ENCODE results near the gene PTOV1. TPM values are rescaled to one million over a fixed set of nuclear protein-coding genes. Genes with fewer than 3 reads are reported as not detected.

The PTOV1 gene
- total and polyA plus RNA-seq, 2 of the 8 experiments (the other 6 are each of a cell fraction or from before 2014, with no cell fraction given), result 147 to 251 TPM

DNA sequence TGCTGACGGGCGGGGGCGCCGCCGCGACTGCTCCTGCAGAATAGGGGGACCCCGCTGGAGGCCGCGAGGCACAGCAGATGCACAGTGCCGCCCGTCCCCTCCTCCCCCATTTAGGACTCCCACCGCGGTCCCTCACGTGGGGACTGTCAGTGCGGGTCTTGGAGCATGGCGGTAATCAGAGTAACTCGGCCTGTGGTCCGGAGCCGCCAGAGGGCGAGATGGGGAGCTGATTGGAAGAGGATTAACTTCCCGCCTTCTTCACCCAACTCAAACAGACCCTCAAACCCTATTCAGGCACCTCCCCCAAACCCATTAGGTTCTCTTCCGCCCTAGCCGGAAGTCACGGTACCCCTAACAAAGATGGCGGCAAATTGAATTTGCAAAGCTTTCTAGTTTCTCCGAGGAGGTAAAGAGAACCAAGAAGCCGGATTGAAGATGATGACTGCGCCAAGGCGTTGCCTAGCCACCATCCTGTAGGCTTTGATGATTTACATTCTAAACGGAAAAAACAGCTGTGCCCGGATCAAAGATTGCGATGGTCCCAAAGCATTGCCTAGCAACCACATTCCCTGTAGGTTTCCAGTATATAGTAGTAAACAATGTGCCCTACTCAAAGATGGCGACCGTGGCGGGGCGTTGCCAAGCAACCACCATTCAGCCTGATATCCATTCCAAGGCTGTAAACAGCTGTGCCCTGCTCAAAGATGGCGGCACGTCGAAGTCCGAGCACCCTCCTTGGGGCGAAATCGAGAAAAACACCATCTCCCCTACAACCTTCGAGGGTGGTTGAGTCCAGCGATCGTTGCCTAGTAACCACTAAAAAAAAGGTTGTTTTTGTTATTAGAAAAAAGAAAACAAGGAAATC, 37.7 kb upstream of the PTOV1 start, which contains the start of gene FUZ:
Gene FUZ (minus strand): TSS at position 296 of the 865 bp plus-strand sequence. CDS start 186 bp downstream, at position 110.
- Histone ChIP-seq H3K4me1 (replicated peaks in 1 of 4; ENCODE audit: control insufficient read depth in 3 of 4, insufficient read depth in 4 of 4, low read length in 3 of 4) (peaks cover 6 to 15% (median 11%) of the 10 kb centered on the region in 4 experiments), H4K5ac (ENCODE audit: insufficient read length, low read depth, low read length) (peak within 1 kb of the TSS; percentile 91), H3K27ac (ENCODE audit: low read depth, low read length) (peak within 1 kb of the TSS; percentile 98), H3K79me2 (ENCODE audit: control insufficient read depth in 1 of 2, insufficient read depth in 2 of 2, low read length in 2 of 2) (no peaks in the 10 kb centered on the region; a peak in 1 of 4 replicates), H2BK20ac (ENCODE audit: low read length) (no peak within 1 kb of the TSS), H3K4ac (replicated peaks; ENCODE audit: insufficient read length, low read depth, low read length) (peak within 1 kb of the TSS; percentile 41), H2AFZ (ENCODE audit: low read length) (peak within 1 kb of the TSS; percentile 94; the same call in 1 of the 2 replicates), H3K23ac (ENCODE audit: insufficient read length) (no peak within 1 kb of the TSS), H2AK5ac (ENCODE audit: low read depth, low read length) (no peak within 1 kb of the TSS), H2BK12ac (ENCODE audit: low read depth, low read length) (peak within 1 kb of the TSS; percentile 94; the same call in 1 of the 2 replicates), H3K79me1 (ENCODE audit: low read depth, low read length) (0 out of 2 replicates have a peak, but pooled peaks cover 2% of the 10 kb centered on the region), H4K91ac (replicated peaks; ENCODE audit: insufficient read length, low read length) (peak within 1 kb of the TSS; percentile 49), H3K4me3 (ENCODE audit: extremely low read depth in 1 of 4, insufficient read depth in 2 of 4, low read depth in 3 of 4, low read length in 4 of 4) (peak within 1 kb of the TSS; percentile 75 to 94 (median 77)), H3K23me2 (ENCODE audit: low read depth, low read length) (peaks cover 2% of the 10 kb centered on the region; the same call in 1 of the 2 replicates), H3K18ac (ENCODE audit: extremely low read depth, low read length) (peak within 1 kb of the TSS; percentile 86), H2BK15ac (ENCODE audit: low read length) (0 out of 2 replicates have a peak within 1 kb of the TSS, but pooled peaks have one; percentile 51), H3K14ac (ENCODE audit: insufficient read length) (no peak within 1 kb of the TSS), H4K20me1 (replicated peaks in 1 of 2; ENCODE audit: control insufficient read depth in 1 of 2, insufficient read depth in 2 of 2, low read length in 2 of 2) (peaks cover 0 to 3% of the 10 kb centered on the region in 2 experiments), H3K27me3 (replicated peaks in 1 of 4; ENCODE audit: control insufficient read depth in 3 of 4, extremely low read depth in 1 of 4, insufficient read depth in 3 of 4, low read length in 3 of 4) (no peaks in the 10 kb centered on the region), H3K9ac (replicated peaks in 1 of 4; ENCODE audit: extremely low read depth in 1 of 4, low read depth in 3 of 4, low read length in 3 of 4) (peak within 1 kb of the TSS; percentile 87 to 99 (median 94)), H3K36me3 (ENCODE audit: control insufficient read depth in 2 of 4, insufficient read depth in 4 of 4, low read length in 3 of 4) (no peaks in the 10 kb centered on the region), H4K8ac (ENCODE audit: extremely low read depth, insufficient read depth, low read length) (peak within 1 kb of the TSS; percentile 98; the same call in 1 of the 2 replicates), H3K56ac (replicated peaks; ENCODE audit: insufficient read length, low read depth, low read length) (peak within 1 kb of the TSS; percentile 27), H3K4me2 (ENCODE audit: insufficient read depth in 1 of 2, low read depth in 2 of 2, low read length in 2 of 2) (peak within 1 kb of the TSS; percentile 88 to 91), H3K9me3 (ENCODE audit: insufficient read depth in 2 of 2, low read depth in 1 of 2, low read length in 1 of 2) (no peaks in the 10 kb centered on the region), H2BK5ac (ENCODE audit: low read depth, low read length) (peak within 1 kb of the TSS; percentile 96), H2BK120ac (replicated peaks; ENCODE audit: low read depth, low read length) (no peak within 1 kb of the TSS)
- peak; percentile 99 for FAIRE-seq
- ChIA-PET CTCF (ENCODE audit: partially characterized antibody) (interaction anchor here (0.6 to 1.8 kb wide), 10 partner anchors 9 to 129 kb away, joined by 3 to 9 read pairs (median 4); no protein-coding TSS in a partner anchor), POLR2A (ENCODE audit: partially characterized antibody) (interaction anchor here (0.6 to 3.4 kb wide), 24 partner anchors 11 to 173 kb away, joined by 3 to 29 read pairs (median 5); partner anchors contain the start of genes ADM5, AKT1S1, AP2A1 and NUP62)
- DNase-seq (ENCODE audit: low read depth in 1 of 2, low spot score in 2 of 2), result peak; percentile 89 to 96
- 1% methylated on average over 45 of the region's 45 CpGs; no CpG with 5 or more reads in 1 of the 2 experiments for WGBS, 2 experiments (ENCODE audit: extremely low coverage in 1 of 2, insufficient coverage in 1 of 2, insufficient read length in 1 of 2, insufficient replicate concordance in 2 of 2, low coverage in 1 of 2, low lambda C conversion rate in 2 of 2, missing lambda C conversion rate in 1 of 2)
- peak; percentile 66; the same call in 1 of the 2 replicates for TF ChIP-seq GABPA (IDR thresholded peaks at IDR 0.05; ENCODE audit: borderline replicate concordance, insufficient read depth, low read length)
- peak; percentile 80 for TF ChIP-seq KDM5A (IDR thresholded peaks at IDR 0.05; ENCODE audit: low read length)
- TF ChIP-seq CHD1 (IDR thresholded peaks at IDR 0.05; ENCODE audit: low read depth, low read length), result peak; percentile 86
- peak; percentile 90 to 97 for TF ChIP-seq SIN3A (conservative IDR thresholded peaks at IDR 0.05 in 1 of 2, IDR thresholded peaks at IDR 0.05 in 1 of 2; ENCODE audit: low read depth in 1 of 2, low read length in 2 of 2)
- peak; percentile 70 for TF ChIP-seq NANOG (IDR thresholded peaks at IDR 0.05; ENCODE audit: insufficient read depth, low read depth, low read length, poor library complexity, severe bottlenecking)
- TF ChIP-seq MAFK (IDR thresholded peaks at IDR 0.05; ENCODE audit: low read depth, low read length), result no peak
- no peak for TF ChIP-seq CTBP2 (IDR thresholded peaks at IDR 0.05; ENCODE audit: borderline replicate concordance, insufficient read depth, insufficient read length, low read length)
- peak; percentile 91 for TF ChIP-seq ASH2L (IDR thresholded peaks at IDR 0.05; ENCODE audit: low read length)
- TF ChIP-seq, protein P1, sequence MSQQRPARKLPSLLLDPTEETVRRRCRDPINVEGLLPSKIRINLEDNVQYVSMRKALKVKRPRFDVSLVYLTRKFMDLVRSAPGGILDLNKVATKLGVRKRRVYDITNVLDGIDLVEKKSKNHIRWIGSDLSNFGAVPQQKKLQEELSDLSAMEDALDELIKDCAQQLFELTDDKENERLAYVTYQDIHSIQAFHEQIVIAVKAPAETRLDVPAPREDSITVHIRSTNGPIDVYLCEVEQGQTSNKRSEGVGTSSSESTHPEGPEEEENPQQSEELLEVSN (IDR thresholded peaks at IDR 0.05), result peak; percentile 90

All from H1 (cell line).